HG03442 (cell line): ENCODE results near the gene HOXC5.
A peak's percentile ranks its signal among the peaks of the same experiment; 100 is the strongest.

Experiments
- ATAC-seq: cut with Tn5 transposase; IDR thresholded peaks from one replicate; pipeline ENCODE4 v1.9.1; 2021; ENCODE audit warnings: mild to moderate bottlenecking, moderate library complexity; ENCODE audit not compliant: unreplicated experiment

Gene HOXC5

DNA sequence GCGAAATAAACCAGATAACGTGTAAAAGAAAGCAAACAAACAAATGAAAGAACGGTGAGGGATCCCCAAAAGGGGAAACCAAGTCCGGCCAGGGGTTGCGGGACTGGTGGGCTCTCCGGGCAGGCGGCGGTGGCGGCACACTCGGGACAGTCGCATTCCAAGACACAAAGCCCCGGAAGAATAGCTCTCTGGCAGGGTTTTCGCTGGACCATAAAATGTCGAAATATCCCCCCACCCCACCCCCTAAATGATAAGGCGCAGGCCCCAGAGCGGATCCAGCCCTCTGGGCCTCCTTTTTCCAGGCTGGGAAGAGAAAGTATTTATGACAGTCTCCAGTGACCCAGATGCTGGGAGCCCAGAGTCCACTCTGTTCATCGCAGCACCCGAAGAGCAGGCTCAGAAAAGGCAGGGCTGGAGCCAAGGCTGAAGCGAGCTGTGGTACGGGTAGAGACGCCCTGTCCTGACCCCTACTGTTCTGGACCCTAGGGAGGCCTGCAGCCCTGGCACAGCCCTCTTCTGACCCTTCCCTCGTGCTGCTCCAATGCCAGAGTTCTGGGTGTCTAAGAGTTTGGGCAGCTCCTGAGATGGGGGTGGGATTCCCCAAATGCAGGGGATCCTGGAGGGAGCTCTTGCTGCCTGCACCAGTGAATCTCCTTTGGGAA is 26.2 kb upstream of the HOXC5 start:
- ATAC-seq = no peak

DNA sequence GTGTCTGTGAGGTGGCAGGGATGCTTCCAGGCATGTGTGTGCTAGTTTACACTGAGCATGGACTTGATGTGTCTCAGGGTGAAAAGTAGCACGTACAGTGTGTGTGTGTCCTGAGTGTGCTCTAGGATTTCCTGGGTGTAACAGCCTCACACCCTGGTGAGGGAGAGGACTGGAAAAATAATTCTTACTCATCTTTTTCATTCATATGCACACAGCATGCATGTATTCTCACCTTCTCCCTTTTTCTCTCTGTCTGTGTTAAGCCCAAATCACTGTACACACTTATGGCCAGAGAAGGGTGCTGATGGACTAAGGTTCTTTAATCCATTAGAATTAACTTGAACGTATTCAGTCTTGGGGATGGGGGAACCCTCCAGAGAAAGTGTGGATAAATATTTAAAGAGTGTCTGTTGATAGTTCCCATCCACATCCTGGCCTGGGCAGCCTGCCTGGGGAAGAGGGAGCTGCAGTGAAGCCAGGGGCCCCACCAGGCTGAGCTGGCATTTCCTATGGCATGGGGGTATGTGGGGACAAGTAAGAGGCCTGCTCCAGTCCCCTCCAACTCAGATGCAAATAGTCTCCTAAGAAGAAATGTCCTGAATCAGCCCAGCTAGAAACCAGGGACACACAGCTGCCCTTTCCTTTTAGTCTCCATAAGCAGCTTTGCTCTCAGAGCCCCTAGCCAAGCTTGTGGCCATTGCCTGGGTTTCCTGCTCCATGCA is 25.2 kb upstream of the HOXC5 start:
- no peak for ATAC-seq

DNA sequence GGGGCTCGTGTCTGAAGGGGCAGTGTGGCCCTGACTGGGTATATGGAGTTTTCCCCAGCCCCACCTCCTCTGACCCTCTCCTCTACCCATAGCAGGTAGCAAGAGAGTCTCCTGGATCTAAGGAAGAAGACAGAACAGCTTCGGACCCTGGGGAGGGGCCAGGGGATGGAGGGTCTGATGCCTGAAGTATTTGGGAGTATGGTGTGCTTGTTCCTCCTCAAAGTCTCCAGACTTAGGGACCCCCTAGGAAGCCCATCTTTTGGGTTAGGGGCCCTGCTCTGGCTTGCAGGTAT is 24.6 kb upstream of the HOXC5 start:
- no peak for ATAC-seq

DNA sequence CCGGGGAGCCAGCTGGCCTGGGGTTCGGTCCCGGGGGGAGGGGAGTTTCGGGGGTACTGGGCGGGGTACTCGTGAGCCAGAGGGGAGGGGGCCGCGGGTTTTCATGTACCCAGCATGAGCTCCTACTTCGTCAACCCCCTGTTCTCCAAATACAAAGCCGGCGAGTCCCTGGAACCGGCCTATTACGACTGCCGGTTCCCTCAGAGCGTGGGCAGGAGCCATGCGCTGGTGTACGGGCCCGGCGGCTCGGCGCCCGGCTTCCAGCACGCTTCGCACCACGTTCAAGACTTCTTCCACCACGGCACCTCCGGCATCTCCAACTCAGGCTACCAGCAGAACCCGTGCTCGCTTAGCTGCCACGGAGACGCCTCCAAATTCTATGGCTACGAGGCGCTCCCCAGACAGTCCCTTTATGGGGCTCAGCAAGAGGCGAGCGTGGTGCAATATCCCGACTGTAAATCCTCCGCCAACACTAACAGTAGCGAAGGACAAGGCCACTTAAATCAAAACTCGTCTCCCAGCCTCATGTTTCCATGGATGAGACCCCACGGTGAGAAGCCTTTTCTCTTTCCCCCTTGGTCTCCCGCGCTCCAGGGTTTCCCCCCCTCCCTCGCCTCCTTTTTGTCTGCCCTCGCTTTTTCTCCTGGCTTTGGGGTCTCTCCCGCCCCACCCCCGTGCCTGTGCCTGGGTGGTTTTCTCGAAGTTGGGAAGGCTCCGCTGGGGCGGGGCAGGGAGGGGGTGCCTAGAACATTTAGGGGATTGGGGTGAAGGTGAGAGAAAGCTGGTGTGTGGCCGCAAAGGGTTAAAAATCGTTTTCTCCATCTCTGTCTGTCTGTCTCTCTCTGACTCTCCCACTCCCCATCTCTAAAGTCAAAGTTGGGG is 23.4 kb upstream of the HOXC5 start:
- ATAC-seq = no peak

DNA sequence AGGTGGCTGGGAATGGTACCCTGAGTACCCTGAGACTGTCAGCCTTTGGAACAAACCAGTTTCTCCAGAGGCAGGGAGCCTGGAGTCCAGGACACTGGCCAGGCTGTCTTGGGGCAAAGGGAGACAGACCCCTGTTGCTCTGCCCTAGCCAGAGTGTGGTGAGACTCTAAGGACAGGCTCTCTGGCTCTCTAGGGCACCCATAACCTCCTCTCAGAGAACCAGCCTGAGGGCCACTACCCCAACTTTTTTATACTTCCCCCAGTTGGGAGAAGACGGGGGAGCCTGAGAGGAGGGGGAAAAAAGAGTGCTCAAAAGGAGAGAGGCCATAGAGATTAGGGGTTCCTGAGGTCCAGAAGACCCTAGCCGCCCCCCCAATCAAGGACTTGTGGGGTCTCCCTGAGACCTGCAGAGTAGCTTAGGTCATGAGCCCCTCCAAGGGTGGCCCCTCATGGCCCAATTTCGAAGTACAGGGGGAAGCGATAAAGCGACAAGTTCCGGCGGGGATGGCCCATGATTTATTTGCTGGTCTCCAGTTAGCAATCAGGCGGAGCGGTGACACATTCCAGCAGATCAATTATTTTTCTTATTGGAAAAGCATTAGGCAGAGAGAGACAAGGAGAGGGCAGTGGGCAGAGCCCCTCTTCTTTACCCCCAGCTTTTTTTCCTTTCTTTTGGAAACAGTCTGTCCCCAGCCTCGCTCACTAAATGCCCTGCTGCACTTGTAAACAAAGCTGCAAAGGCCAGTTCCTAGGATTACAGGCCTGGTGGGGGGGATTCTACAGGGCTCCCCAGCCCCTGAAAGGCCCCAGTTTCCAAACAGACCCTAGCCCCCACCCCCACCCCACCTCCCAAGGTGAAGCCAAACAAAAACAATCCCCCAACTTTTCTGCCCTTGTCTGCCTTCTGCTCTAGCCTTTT is 22.5 kb upstream of the HOXC5 start:
- no peak for ATAC-seq

- no peak for ATAC-seq
These were observed 21.7 kb upstream of the HOXC5 start for GRCh38 chr12:54010972-54011664.

DNA sequence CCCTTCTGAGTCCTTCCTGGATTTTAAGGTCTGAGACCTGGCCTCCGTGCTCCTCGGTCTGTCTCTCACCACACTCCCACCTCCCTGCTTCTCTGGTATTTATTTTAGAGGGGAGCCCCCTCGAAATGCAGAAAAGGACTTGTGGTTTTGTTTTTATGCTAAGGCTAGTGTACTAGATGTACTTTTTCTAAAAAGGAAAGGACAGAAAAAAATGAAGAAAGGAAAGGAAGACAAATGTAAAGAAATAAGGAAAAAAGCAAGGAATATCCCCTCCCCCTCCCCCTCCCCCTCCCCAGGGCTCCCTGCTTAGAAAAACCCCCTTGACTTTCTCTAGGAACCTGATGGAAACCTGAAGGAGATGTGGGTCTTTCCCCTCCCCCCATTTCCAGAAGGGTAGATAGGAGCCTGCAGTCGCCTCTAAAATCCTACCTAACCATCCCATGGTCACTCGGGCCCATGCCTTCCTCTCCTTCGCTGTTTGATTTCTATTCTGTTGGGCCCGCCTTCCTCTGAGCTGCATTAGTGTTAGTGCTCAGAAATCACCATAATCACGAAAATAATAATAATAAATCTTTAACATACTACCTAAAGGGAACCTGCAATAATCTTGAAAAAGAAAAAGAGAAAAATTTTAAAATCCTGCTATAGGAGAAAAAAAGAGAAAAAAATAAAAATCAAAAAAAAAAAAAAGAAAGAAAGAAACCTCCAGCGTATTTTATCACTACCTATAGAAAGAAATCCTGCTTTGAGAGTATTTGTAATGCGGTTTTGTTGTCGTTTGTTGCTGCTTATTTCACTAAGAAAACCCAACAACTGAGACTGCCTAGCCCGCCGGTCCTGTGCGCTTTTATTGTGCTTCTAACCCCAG is 21.0 kb upstream of the HOXC5 start:
- no peak for ATAC-seq

GRCh38 chr12:54012631-54013409 is 20.0 kb upstream of the HOXC5 start:
- no peak for ATAC-seq

DNA sequence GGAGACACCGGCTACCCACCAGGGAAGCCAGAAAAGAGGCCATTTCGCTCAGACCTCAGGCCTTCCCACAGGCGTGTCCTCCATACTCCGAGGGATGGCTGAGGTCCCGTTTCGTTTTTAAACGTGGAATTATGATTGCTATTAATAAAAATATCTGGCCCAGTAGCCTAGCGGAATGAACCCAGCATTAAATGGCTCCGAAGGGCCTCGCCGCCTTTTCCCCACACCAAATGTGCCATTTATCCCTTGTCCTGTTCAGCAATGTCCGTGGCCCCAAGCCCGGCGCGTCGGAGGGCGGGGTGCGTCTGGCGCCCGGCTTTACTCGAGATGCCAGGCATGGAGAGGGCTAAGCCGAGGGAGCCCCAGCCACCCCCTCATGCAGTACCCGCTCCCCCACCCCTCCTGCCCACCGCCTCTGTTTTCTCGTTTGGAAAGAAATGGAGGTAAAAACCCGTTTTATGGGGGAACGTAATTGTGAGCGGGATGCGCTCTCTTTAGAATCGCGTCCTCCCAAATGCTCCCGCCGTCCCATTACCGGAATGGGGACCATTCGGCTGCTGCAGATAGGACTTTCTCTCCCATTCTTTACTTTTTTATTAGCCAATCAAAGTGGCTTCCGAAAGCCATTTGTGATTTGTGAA is 18.4 kb upstream of the HOXC5 start:
- no peak for ATAC-seq

DNA sequence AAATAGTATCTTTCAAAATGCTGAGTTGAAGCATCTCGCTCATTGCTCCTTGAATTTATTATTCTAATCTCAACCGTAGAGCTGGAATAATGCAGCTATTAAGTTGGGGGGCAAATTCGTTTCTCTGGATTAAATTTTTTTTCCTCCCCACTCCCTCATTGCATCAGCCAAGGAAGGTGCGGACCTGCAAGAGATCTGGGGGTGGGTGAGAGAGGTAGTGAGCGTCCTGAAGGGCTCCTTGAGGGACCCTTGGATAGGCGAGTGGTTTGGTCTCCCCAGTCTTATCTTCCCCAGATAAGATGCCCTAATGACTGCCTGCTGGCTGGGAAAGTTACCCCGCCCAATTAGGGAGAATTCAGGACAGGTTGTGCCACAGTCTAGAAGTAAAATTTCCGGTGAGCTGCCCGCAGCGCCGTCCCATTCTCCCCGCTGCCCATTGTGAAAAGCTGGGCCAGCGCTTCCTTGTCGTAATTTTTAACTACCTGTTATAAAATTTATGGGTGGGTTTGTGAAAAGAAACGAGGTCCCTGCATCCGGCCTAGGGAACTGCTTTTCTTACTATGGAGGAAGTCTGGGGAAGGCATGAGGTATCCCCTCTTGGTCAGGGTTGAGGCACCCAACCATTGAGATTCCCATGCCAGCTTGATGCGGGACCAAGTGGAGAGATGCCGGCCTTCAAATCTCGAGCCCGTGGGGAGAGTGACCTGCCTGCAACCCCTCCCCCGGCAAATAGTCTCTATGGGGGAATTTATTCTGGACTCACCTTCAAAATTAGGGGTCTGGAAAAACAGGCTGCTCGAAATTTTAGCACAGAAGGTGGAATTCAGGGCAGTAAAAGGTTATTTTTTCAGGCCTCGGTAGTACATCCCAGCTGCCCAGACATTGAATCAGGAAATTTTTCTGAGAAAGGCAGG is 17.6 kb upstream of the HOXC5 start:
- no peak for ATAC-seq

- no peak for ATAC-seq
These were observed 16.8 kb upstream of the HOXC5 start for GRCh38 chr12:54016051-54016450.

DNA sequence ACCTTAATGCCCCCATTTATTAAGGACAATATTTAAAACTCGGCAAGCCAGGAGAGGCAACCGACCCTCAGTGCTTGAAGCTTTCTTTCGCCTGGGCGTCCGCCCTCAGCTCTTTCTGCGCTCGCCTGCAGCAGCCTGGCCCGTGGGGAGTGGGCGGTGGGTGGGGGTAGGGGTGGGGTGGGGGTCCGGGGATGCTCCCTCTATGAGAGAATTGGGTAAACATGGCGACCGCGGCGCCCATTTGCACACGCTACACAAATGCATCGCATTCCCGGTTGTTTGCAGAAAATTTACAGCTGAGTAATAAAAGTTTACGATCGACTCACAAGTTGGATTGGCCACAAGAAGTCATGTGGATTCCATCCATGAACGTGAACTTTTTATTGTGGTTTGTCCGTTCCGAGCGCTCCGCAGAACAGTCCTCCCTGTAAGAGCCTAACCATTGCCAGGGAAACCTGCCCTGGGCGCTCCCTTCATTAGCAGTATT is 16.3 kb upstream of the HOXC5 start:
- ATAC-seq = no peak

DNA sequence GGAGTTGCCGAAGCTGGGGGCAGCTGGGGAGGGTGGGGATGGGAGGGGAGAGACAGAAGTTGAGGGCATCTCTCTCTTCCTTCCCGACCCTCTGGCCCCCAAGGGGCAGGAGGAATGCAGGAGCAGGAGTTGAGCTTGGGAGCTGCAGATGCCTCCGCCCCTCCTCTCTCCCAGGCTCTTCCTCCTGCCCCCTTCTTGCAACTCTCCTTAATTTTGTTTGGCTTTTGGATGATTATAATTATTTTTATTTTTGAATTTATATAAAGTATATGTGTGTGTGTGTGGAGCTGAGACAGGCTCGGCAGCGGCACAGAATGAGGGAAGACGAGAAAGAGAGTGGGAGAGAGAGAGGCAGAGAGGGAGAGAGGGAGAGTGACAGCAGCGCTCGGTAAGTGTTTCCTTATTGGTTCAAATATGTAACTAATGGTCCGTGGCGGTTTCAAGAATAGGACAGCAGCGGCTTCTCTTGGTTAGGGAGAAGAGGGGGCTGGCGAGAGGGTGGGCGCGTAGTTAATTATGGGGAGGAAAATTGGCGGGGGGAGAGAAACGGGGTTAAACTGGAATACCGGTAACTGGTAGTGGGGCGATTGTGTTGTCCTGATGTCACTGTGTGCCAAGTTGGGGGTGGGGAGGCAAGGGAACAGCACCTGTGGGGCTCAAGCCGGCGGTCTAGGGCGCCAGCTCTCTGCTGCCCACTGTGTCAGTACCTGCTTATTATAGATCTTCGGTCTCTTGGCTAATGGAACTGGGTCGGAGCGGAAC is 15.6 kb upstream of the HOXC5 start:
- ATAC-seq = peak; percentile 12

DNA sequence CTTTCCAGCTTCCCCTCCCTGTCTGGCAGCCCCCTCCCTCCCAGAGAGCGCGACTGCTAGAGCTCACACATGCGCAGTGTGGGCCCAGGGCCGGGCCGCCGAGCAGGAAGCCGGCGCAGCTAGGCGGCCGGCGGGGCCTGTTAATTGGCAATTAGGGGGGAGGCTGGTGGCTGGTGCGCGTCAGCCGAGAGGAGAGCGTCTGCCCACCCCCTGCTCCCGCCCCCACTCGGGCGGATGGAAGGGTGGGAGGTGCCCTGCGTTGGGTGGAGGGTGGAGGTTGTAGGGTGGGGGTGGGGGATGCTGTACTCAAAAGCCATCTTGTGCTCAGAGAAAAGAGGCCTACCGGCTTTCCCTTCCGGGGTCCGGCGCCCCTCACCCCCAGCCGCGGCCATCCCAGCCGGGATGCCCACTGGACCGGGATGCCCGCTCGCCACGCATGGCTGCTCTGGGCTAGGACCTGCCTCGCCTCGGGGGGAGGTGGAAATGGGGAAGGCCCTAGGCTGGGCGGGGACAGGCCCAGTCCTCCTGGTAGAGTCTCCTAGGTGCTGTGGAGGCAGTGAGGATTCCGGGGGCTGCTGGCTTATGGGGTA is 14.9 kb upstream of the HOXC5 start:
- peak; percentile 80 for ATAC-seq

DNA sequence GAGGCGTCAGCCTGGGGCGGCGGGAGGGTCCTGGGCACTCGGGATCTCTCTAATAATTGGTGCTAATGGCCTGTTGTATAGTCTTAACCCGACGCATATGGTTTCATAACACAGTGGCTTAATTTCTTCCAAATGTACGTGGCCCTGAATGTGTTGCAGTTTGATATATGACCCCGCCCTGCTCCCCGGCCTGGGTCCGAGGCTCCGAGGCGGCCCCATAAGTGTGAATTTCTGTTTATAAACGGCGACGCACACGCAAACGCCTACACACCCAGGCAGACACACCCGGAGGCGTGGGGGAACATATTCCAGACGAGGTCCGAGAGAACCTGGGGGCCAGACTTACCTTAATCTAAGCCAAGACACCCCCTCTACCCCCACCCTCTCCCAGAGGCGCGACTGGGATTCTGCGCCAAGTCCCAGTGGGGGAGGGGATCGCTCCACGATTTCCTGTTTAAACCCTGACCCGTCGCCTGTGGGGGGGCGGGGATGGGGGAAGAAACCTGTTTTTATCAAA is 14.3 kb upstream of the HOXC5 start:
- ATAC-seq = no peak
